Liver (tissue), 3 donors: Measurements from ENCODE around the gene PDZD2.

Source experiments
- ATF3 ChIP-seq: IDR thresholded peaks from 2 replicates; pipeline ENCODE4 v1.6.1; 2016; ENCODE audit warnings: antibody characterized with exemption
- CTCF ChIP-seq: fragments of 150-350 bp; IDR thresholded peaks from 2 replicates; pipeline ENCODE4 v1.5.1; 2017; ENCODE audit warnings: improper control_type of control experiment, low read depth, low read length; ENCODE audit not compliant: missing input control
- FOXA2 ChIP-seq: IDR thresholded peaks from 2 replicates; pipeline ENCODE4 v1.6.1; 2016; ENCODE audit warnings: antibody characterized with exemption
- MAX ChIP-seq: IDR thresholded peaks from 2 replicates; pipeline ENCODE4 v1.6.1; 2016; ENCODE audit warnings: antibody characterized with exemption
- RAD21 ChIP-seq, 2 donors: IDR thresholded peaks; 2 replicates each; pipeline ENCODE4 v1.6.1; 2016; ENCODE audit warnings: antibody characterized with exemption in 2 of 2, mild to moderate bottlenecking in 2 of 2
- REST ChIP-seq: IDR thresholded peaks from 2 replicates; pipeline ENCODE4 v1.6.1; 2016; ENCODE audit warnings: antibody characterized with exemption, mild to moderate bottlenecking
- RXRA ChIP-seq, 2 donors: IDR thresholded peaks; 2 replicates each; pipeline ENCODE4 v1.6.1; 2017 to 2018; ENCODE audit warnings: antibody characterized with exemption in 2 of 2, mild to moderate bottlenecking in 1 of 2
- SP1 ChIP-seq: IDR thresholded peaks from 2 replicates; pipeline ENCODE4 v1.6.1; 2018; ENCODE audit warnings: antibody characterized with exemption, mild to moderate bottlenecking
- TAF1 ChIP-seq: conservative IDR thresholded peaks from 2 replicates; pipeline ENCODE4 v1.6.1; 2016; ENCODE audit warnings: antibody characterized with exemption, mild to moderate bottlenecking
- YY1 ChIP-seq: IDR thresholded peaks from 2 replicates; pipeline ENCODE4 v1.6.1; 2016; ENCODE audit warnings: antibody characterized with exemption, mild to moderate bottlenecking
- ZBTB33 ChIP-seq: IDR thresholded peaks from 2 replicates; pipeline ENCODE4 v1.6.1; 2016; ENCODE audit warnings: antibody characterized with exemption
- donor health status: healthy.
- donor health status: healthy.

GRCh38 chr5:32020946-32021345 is 382.0 kb downstream of the PDZD2 start:
- TF ChIP-seq CTCF (no peak), MAX (no peak), RAD21 (IDR thresholded peaks at IDR 0.05) (no peak), TAF1 (no peak), ZBTB33 (no peak), YY1 (no peak), REST (no peak), ATF3 (no peak), FOXA2 (no peak), SP1 (no peak), RXRA (IDR thresholded peaks at IDR 0.05) (no peak)
